GM12878 (cell line): ENCODE results near the gene ICE1.

ENCODE experiments used
- ATF7 ChIP-seq: fragments of 450-650 bp; IDR thresholded peaks from 2 replicates; pipeline ENCODE4 v1.6.1; 2016; ENCODE audit warnings: low read depth, mild to moderate bottlenecking
- MTA3 ChIP-seq: IDR thresholded peaks from 2 replicates; pipeline ENCODE4 v1.6.1; 2012; ENCODE audit warnings: low read length, inconsistent platforms, borderline replicate concordance
- POLR2A ChIP-seq: IDR thresholded peaks from 2 replicates; pipeline ENCODE4 v1.6.1; 2011; ENCODE audit warnings: low read depth, mild to moderate bottlenecking, low read length
- RAD21 ChIP-seq: IDR thresholded peaks from 2 replicates; pipeline ENCODE4 v1.6.1; 2011; ENCODE audit warnings: mild to moderate bottlenecking, low read depth, low read length, moderate library complexity; ENCODE audit not compliant: insufficient read depth
- REST ChIP-seq: IDR thresholded peaks from 2 replicates; pipeline ENCODE4 v1.6.1; 2012; ENCODE audit warnings: mild to moderate bottlenecking, low read depth, low read length
- SPI1 ChIP-seq: IDR thresholded peaks from 2 replicates; pipeline ENCODE4 v1.6.1; 2011; ENCODE audit warnings: low read depth, mild to moderate bottlenecking, low read length, moderate library complexity, borderline replicate concordance; ENCODE audit not compliant: insufficient read depth

GRCh38 chr5:5531371-5531770 is 108.9 kb downstream of the ICE1 start:
- TF ChIP-seq SPI1 (no peak), POLR2A (no peak), RAD21 (no peak), REST (no peak), MTA3 (no peak), ATF7 (no peak)
